NT2/D1 (cell line): Measurements from ENCODE around the gene GMDS.

Source experiments
- DNase-seq: peaks from one replicate; pipeline ENCODE4 v3.0.0-alpha.2; 2011; ENCODE audit warnings: low read depth, low spot score
- H3K27me3 ChIP-seq: 2 replicates; pipeline ENCODE4 v1.6.0; 2011; ENCODE audit warnings: mild to moderate bottlenecking; ENCODE audit not compliant: insufficient read length, insufficient read depth
- H3K36me3 ChIP-seq: 2 replicates; pipeline ENCODE4 v1.6.1; 2011; ENCODE audit warnings: mild to moderate bottlenecking, low read length, mixed read lengths; ENCODE audit not compliant: insufficient read depth, insufficient read length
- H3K4me1 ChIP-seq: 2 replicates; pipeline ENCODE4 v1.5.1; 2011; ENCODE audit not compliant: insufficient read depth, insufficient read length
- H3K4me3 ChIP-seq: 2 replicates; pipeline ENCODE4 v1.5.1; 2011; ENCODE audit warnings: low read depth; ENCODE audit not compliant: insufficient read length
- H3K9ac ChIP-seq: 2 replicates; pipeline ENCODE4 v1.6.0; 2011; ENCODE audit warnings: low read depth; ENCODE audit not compliant: insufficient read length
- H3K9me3 ChIP-seq: 2 replicates; pipeline ENCODE4 v1.5.1; 2011; ENCODE audit warnings: mild to moderate bottlenecking, low read length; ENCODE audit not compliant: insufficient read depth
- SUZ12 ChIP-seq: IDR thresholded peaks from 2 replicates; pipeline ENCODE4 v1.6.1; 2011; ENCODE audit not compliant: insufficient read length, insufficient read depth; ENCODE audit errors: extremely low read depth
- YY1 ChIP-seq: IDR thresholded peaks from 2 replicates; pipeline ENCODE4 v1.6.1; 2011; ENCODE audit not compliant: insufficient read length, insufficient read depth
- ZNF274 ChIP-seq: IDR thresholded peaks from 2 replicates; pipeline ENCODE4 v1.6.1; 2011; ENCODE audit warnings: mild to moderate bottlenecking, low read depth, low read length

The GMDS gene

GRCh38 chr6:1633366-1634021 is 611.9 kb downstream of the GMDS start:
- Histone ChIP-seq H3K9me3 (no peaks in the 10 kb centered on the region), H3K36me3 (no peaks in the 10 kb centered on the region), H3K4me3 (no peak overlapping the region), H3K9ac (no peak overlapping the region), H3K27me3 (peaks cover 8% of the 10 kb centered on the region), H3K4me1 (peaks cover 2% of the 10 kb centered on the region)
- no peak for DNase-seq
- no peak for TF ChIP-seq YY1
- TF ChIP-seq SUZ12: no peak
- no peak for TF ChIP-seq ZNF274

GRCh38 chr6:1631251-1631650 is 614.2 kb downstream of the GMDS start:
- no peak overlapping the region for H3K9ac ChIP-seq
- H3K36me3 ChIP-seq: no peaks in the 10 kb centered on the region
- H3K4me1 ChIP-seq: peaks cover 2% of the 10 kb centered on the region
- no peak overlapping the region for H3K4me3 ChIP-seq
- H3K27me3 ChIP-seq: peaks cover 30% of the 10 kb centered on the region
- H3K9me3 ChIP-seq: no peaks in the 10 kb centered on the region
- DNase-seq: no peak
- no peak for TF ChIP-seq ZNF274
- TF ChIP-seq SUZ12: no peak
- no peak for TF ChIP-seq YY1

GRCh38 chr6:1630771-1631217 is 614.6 kb downstream of the GMDS start:
- H3K27me3 ChIP-seq: peaks cover 35% of the 10 kb centered on the region
- H3K9me3 ChIP-seq: no peaks in the 10 kb centered on the region
- H3K4me1 ChIP-seq: peaks cover 2% of the 10 kb centered on the region
- no peak for DNase-seq
- TF ChIP-seq YY1: no peak
- TF ChIP-seq ZNF274: no peak
- no peak for TF ChIP-seq SUZ12
- H3K9ac ChIP-seq: no peak overlapping the region
- no peak overlapping the region for H3K4me3 ChIP-seq
- no peaks in the 10 kb centered on the region for H3K36me3 ChIP-seq

GRCh38 chr6:1630212-1630770 is 615.1 kb downstream of the GMDS start:
- peaks cover 2% of the 10 kb centered on the region for H3K4me1 ChIP-seq
- no peak for DNase-seq
- no peak overlapping the region for H3K9ac ChIP-seq
- no peaks in the 10 kb centered on the region for H3K9me3 ChIP-seq
- H3K36me3 ChIP-seq: no peaks in the 10 kb centered on the region
- peaks cover 40% of the 10 kb centered on the region for H3K27me3 ChIP-seq
- TF ChIP-seq SUZ12: no peak
- no peak for TF ChIP-seq YY1
- no peak for TF ChIP-seq ZNF274
- H3K4me3 ChIP-seq: no peak overlapping the region

GRCh38 chr6:1629316-1629715 is 616.1 kb downstream of the GMDS start:
- Histone ChIP-seq H3K4me1 (no peaks in the 10 kb centered on the region), H3K36me3 (no peaks in the 10 kb centered on the region), H3K9me3 (no peaks in the 10 kb centered on the region), H3K4me3 (no peak overlapping the region), H3K9ac (no peak overlapping the region), H3K27me3 (peaks cover 50% of the 10 kb centered on the region)
- DNase-seq: no peak
- TF ChIP-seq ZNF274 (no peak), YY1 (no peak), SUZ12 (no peak)

GRCh38 chr6:1627827-1628560 is 617.4 kb downstream of the GMDS start:
- no peak for DNase-seq
- Histone ChIP-seq H3K4me3 (no peak overlapping the region), H3K27me3 (peaks cover 63% of the 10 kb centered on the region), H3K9ac (no peak overlapping the region), H3K4me1 (no peaks in the 10 kb centered on the region), H3K9me3 (no peaks in the 10 kb centered on the region), H3K36me3 (no peaks in the 10 kb centered on the region)
- TF ChIP-seq YY1: no peak
- no peak for TF ChIP-seq SUZ12
- no peak for TF ChIP-seq ZNF274

- no peaks in the 10 kb centered on the region for H3K9me3 ChIP-seq
- H3K27me3 ChIP-seq: peaks cover 78% of the 10 kb centered on the region
- H3K9ac ChIP-seq: no peak overlapping the region
- TF ChIP-seq SUZ12 (no peak), ZNF274 (no peak), YY1 (no peak)
- no peaks in the 10 kb centered on the region for H3K4me1 ChIP-seq
- no peaks in the 10 kb centered on the region for H3K36me3 ChIP-seq
- no peak for DNase-seq
- no peak overlapping the region for H3K4me3 ChIP-seq
Observed at GRCh38 chr6:1626481-1626880, 618.9 kb downstream of the GMDS start.
